Heart right ventricle (tissue), 16 donors: ENCODE data around the gene NPTX1. TPM values are rescaled to one million over a fixed set of nuclear protein-coding genes. Genes with fewer than 3 reads are reported as not detected.

Experiments used
- ATAC-seq, 8 donors: fragments of 200-7000 bp; cut with Tn5 transposase; one replicate each; pipeline ENCODE4 v1.9.1; 2020; ENCODE audit warnings: mild to moderate bottlenecking in 8 of 8, moderate library complexity in 8 of 8, moderate number of reproducible peaks in 1 of 8
- DNase-seq, 2 donors: peaks; one replicate each; pipeline ENCODE4 v3.0.0-alpha.2; 2020
- H3K27ac ChIP-seq, 10 donors: fragments of 200-600 bp; sonication (generic) in 2 of 10; one replicate each; pipeline versions ENCODE4 v1.5.0 to v1.8.0; 2020 to 2022; ENCODE audit warnings: mild to moderate bottlenecking in 3 of 10
- H3K27me3 ChIP-seq, 7 donors: fragments of 200-600 bp; one replicate each; pipeline ENCODE4 v1.8.0; 2021 to 2022; ENCODE audit warnings: mild to moderate bottlenecking in 2 of 7
- H3K36me3 ChIP-seq, 9 donors: fragments of 200-600 bp; sonication (generic) in 1 of 9; one replicate each; pipeline versions ENCODE4 v1.5.0 to v1.8.0; 2020 to 2022; ENCODE audit warnings: mild to moderate bottlenecking in 2 of 9
- H3K4me1 ChIP-seq, 9 donors: fragments of 200-600 bp; sonication (generic) in 1 of 9; one replicate each; pipeline versions ENCODE4 v1.5.0 to v1.8.0; 2020 to 2022; ENCODE audit warnings: mild to moderate bottlenecking in 4 of 9
- H3K4me3 ChIP-seq, 10 donors: fragments of 200-600 bp; sonication (generic) in 2 of 10; one replicate each; pipeline versions ENCODE4 v1.5.0 to v1.8.0; 2020 to 2022; ENCODE audit warnings: mild to moderate bottlenecking in 7 of 10, moderate library complexity in 2 of 10
- H3K9me3 ChIP-seq, 11 donors: fragments of 200-600 bp in 10 of 11; sonication (generic) in 2 of 11; one replicate each; pipeline versions ENCODE4 v1.5.0 to v1.8.0; 2013 to 2022; ENCODE audit warnings: mild to moderate bottlenecking in 2 of 11, control low read depth in 1 of 11, moderate library complexity in 1 of 11
- CTCF ChIP-seq, 9 donors: fragments of 200-600 bp; sonication (generic) in 2 of 9; IDR thresholded peaks; one replicate each; pipeline versions ENCODE4 v1.5.0 to v1.8.0; 2021 to 2022; ENCODE audit warnings: antibody characterized with exemption in 9 of 9, mild to moderate bottlenecking in 5 of 9, moderate library complexity in 1 of 9
- WGBS, 2 donors: extraction: QIAGEN DNeasy Blood & Tissue Kit; methylation state at CpG; one replicate each; pipeline ENCODE4 v1.1.7; 2013; ENCODE audit warnings: inconsistent platforms in 1 of 2; 5-methylcytosine and 5-hydroxymethylcytosine counted together
- intact Hi-C, 10 donors: fragments of 100-400 bp; cut with DNase I; formaldehyde crosslinking; loops; one replicate each; pipeline versions ENCODE4 v1.11.1 to v1.14.2; 2022
- polyA plus RNA-seq, 2 donors: library from polyadenylated mRNA; stranded (reverse); fragments of 200-250 nt; gene quantifications; one replicate each; pipeline ENCODE4 v1.2.3, GENCODE V29; 2013
- total RNA-seq, 10 donors: library from RNA; stranded (reverse); fragmentation: NEBNext Ultra II Directional in 3 of 10; extraction: Animal tissue kit (Norgen Biotek cat#: 25700) in 3 of 10; gene quantifications; one replicate each; pipeline versions ENCODE4 v1.2.1 to v1.2.4, GENCODE V29; 2021 to 2023
- donor health status: Arrhythmogenic right ventricular cardiomyopathy.
- donor health status: ischemic (EF 13 %, LVEDD 7.1; RV severe dilation, severe dysfunction).
- donor health status: healthy with polysubstance abuse.
- donor health status: DM: no; HTN: yes; CAD: no.
- donor health status: DM: no; HTN: no; CAD: no.
- donor health status: ischemic (EF 25% LVEDD 6.9; RV normal size, moderate dysfunction).
- donor health status: ischemic (EF 25% LVEDD 5.7; RV mildly dilated, moderate dysfunction).
- donor health status: healthy.
- donor health status: DM: yes; HTN: yes; CAD: no.
- donor health status: Ischemic cardiomyopathy.
- donor health status: ischemic (EF 35%, LVEDD 5.7; RV mildly dilated, moderate dysfunction).
- donor health status: nonischemic (EF 11% LVEDD 7.7; RV severe dilation, severe dysfunction).
- donor health status: DM: yes; HTN: yes; CAD: no.
- donor health status: PGD.
- donor health status: ischemic (EF 29% LVEDD 5.4; RV normal size, mild dysfunction).
- donor health status: nonischemic (EF 23%, LVEDD 6.1; RV moderate dilation, normal function).

NPTX1 gene
- total and polyA plus RNA-seq, 12 donors = 0.03 TPM; not detected in 11

- H3K36me3 ChIP-seq = no peaks in the 10 kb centered on the region
- WGBS, 2 donors = 59 to 74% methylated on average over 10 of the region's 10 CpGs
- peaks cover 9 to 79% (median 76%) of the 10 kb centered on the region in 7 donors for H3K27me3 ChIP-seq
- no peak for DNase-seq
- H3K4me3 ChIP-seq = no peak overlapping the region
- no peak for TF ChIP-seq CTCF (IDR thresholded peaks at IDR 0.05)
- no peaks in the 10 kb centered on the region for H3K4me1 ChIP-seq
- no peak overlapping the region for H3K27ac ChIP-seq
- intact Hi-C loops = no loop called here
- H3K9me3 ChIP-seq = peaks cover 0 to 10% (median 0%) of the 10 kb centered on the region in 11 donors
- no peak for ATAC-seq
Observed at GRCh38 chr17:80485846-80486245, 9.4 kb upstream of the NPTX1 start.

GRCh38 chr17:80482555-80483308 lies 6.3 kb upstream of the NPTX1 start:
- ATAC-seq = no peak
- DNase-seq = no peak
- intact Hi-C loops = no loop called here
- no peak for TF ChIP-seq CTCF (IDR thresholded peaks at IDR 0.05)
- Histone ChIP-seq H3K27me3 (peaks cover 22 to 100% (median 98%) of the 10 kb centered on the region in 7 donors), H3K36me3 (no peaks in the 10 kb centered on the region), H3K4me3 (no peak overlapping the region), H3K9me3 (peaks cover 0 to 10% (median 0%) of the 10 kb centered on the region in 11 donors), H3K27ac (no peak overlapping the region), H3K4me1 (peaks cover 3 to 15% (median 12%) of the 10 kb centered on the region in 9 donors)
- 51 to 55% methylated on average over 16 of the region's 16 CpGs for WGBS, 2 donors

GRCh38 chr17:80482058-80482318 lies 5.6 kb upstream of the NPTX1 start:
- peaks cover 30 to 100% (median 98%) of the 10 kb centered on the region in 7 donors for H3K27me3 ChIP-seq
- no peak for DNase-seq
- H3K36me3 ChIP-seq = no peaks in the 10 kb centered on the region
- intact Hi-C loops = no loop called here
- no peak overlapping the region for H3K4me3 ChIP-seq
- no peak overlapping the region for H3K27ac ChIP-seq
- H3K9me3 ChIP-seq = peaks cover 0 to 3% (median 0%) of the 10 kb centered on the region in 11 donors
- 77 to 82% methylated on average over 4 of the region's 4 CpGs for WGBS, 2 donors
- TF ChIP-seq CTCF (IDR thresholded peaks at IDR 0.05) = no peak
- no peak for ATAC-seq
- H3K4me1 ChIP-seq = peaks cover 7 to 23% (median 19%) of the 10 kb centered on the region in 9 donors

- H3K27me3 ChIP-seq = peaks cover 35 to 100% (median 98%) of the 10 kb centered on the region in 7 donors
Observed at GRCh38 chr17:80481284-80482057, 5.1 kb upstream of the NPTX1 start.

More at GRCh38 chr17:80481284-80482057, 5.1 kb upstream of the NPTX1 start:
- Histone ChIP-seq H3K9me3 (no peaks in the 10 kb centered on the region), H3K4me1 (peaks cover 7 to 28% (median 24%) of the 10 kb centered on the region in 9 donors), H3K36me3 (no peaks in the 10 kb centered on the region), H3K4me3 (no peak overlapping the region), H3K27ac (no peak overlapping the region)
- 37 to 42% methylated on average over 21 of the region's 21 CpGs for WGBS, 2 donors
- ATAC-seq = no peak
- no peak for TF ChIP-seq CTCF (IDR thresholded peaks at IDR 0.05)
- no peak for DNase-seq
- intact Hi-C loops = no loop called here
